HG03064 (cell line): Measurements from ENCODE around the gene LTO1.
"Not testable (repeated sequence)": the region's sequence is repeated elsewhere in the genome, so short reads cannot be mapped to it uniquely, and the experiment has no call there.

Experiments
- ATAC-seq: cut with Tn5 transposase; IDR thresholded peaks from one replicate; pipeline ENCODE4 v1.9.1; 2021; ENCODE audit warnings: low read depth; ENCODE audit not compliant: unreplicated experiment

LTO1 gene

DNA sequence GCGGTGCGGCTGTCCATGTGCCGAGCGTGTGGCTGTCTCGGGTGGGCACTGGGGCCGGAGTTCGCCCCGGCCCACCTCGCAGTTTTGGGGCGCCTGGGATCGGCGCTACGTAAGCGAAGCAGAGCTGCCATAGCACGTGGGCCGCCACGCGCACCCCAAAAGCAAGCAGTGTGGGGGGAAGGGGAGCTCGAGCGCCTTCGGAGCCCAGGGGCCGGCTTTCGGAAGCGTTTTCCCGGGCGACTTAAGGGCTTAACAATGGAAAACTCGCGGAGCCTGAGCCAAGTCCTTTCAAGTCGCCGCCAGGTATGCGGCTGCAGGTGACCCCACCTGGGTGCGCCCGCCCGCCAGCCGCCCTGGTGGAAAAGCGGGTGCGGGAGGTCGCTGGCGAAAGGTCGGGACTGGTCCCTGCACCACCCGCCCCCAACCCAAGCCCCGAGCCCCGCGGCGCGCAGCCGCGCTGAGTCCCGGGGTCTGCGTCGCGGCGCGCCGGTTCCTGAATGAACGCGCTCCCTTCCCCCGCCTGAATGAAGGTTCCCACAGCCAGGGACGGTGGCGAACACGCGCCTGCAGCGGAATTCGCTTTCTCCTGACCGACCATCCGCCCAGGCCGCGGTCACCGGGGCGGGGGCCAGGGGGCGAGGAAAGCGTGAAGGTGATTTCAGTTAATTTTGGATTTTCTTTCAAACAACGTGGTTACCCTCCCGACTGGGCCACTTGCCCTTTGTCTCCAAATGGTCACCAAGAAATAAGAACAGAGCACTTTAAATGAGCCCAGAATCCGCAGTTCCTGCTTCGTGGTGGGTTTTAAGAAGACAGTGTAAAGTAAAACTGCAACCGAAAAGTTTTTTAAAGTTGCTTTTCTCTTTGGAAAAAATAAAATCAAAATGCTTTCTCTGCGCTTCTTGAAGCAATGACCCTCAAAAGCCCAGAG, 36.9 kb downstream of the LTO1 start:
- ATAC-seq, result no peak

DNA sequence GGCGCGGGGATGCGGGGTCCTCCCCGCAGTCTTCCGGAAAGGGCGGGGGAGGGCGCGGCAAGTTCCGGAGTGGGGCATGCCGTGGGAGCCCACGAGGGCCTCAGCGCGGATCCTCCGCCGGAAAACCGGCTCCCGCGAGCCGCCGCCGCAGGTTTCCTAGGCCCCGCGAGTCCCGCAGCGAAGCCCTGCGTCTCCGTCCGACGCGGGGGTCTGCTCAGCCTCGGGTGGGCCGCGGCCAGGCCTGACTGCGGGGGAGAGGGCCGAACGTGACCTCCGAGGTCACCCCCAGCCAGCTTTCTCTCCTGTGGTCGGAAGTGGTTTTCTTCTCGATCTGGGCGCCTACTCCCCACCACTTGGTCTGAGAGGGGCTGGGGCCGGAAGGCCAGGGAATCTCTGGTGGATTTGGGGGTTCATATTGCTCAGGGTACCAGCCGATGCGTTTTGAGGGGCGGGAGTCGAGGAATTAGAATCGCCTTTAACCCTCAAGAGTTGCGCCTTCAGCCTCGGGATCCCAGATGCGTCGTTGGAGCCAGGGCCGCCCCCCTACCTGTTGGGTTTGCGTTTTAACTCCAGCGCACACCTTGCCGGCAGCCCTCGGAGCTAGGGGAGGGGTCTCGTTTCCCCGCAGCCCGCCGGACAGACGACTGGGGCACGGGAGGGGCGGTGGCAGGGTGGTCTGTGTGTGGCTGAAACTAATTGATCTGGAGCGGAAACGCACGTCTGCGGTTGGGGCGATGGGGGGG, 37.8 kb downstream of the LTO1 start:
- no peak for ATAC-seq

DNA sequence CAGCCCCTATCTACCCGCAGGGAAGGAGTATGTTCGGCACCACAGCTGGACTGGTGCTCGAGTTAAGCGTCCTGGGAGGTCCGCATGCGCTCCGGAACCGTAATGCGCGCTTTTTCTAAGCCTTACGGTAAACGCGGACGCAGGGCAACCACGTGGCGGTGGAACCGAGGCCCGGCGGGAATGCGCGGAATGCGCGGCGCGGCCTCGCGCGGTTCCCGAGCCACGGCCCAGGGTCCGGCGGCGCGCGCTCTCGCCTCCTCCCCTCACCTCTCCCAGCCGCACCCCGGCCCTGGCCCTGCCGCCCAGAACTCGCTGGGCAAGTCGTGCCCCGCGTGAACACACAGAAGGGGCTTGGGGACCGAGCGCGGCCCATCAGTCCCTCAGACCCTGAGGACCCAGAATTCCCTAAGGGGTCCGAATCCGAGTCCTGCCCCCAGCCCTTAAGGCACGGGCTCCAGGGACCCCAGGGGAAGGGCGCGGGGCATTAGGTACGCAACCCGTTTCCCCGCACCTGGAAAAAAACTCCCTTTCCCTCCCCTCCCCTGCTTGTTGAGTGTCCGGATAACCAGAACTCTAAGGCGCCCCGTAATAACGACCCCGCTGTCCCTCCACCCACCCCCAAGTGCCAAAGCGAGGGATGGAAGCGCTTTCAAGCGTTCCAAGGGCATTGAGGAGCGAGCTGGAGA, 38.5 kb downstream of the LTO1 start:
- ATAC-seq, result no peak

DNA sequence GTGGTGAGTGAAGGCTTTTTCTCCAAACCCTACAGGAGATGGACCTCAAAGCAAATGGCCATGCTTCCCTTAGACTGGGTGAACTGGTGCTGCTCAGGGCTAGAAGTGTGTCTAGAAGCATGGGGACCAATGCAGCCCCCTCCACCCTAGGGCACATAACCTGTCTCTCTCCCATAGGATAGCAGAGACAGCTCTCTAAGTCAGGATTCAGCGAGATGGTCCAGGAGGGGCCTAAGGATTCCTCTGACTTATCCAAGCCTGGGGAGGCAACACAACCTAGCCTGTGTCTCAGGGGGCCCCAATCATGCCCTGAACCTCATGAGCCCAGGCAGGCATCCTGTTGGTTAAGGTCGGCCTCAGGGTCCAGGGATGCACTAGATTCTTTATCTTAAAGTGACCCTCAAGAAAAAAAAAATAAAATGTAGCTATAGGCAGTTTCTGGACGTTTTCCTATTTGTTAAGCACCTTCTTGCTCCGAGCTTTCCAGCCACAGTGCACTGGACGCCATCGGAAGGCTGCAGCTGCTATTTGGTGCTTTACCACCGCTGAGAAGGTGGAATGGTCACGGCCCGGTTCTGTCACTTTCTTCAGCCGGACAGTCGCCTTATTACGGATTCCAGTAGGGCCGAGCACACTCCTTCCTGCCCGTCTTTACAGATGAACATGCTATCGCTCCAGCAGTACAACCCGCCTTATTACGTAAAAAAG, 39.2 kb downstream of the LTO1 start:
- ATAC-seq, result no peak

DNA sequence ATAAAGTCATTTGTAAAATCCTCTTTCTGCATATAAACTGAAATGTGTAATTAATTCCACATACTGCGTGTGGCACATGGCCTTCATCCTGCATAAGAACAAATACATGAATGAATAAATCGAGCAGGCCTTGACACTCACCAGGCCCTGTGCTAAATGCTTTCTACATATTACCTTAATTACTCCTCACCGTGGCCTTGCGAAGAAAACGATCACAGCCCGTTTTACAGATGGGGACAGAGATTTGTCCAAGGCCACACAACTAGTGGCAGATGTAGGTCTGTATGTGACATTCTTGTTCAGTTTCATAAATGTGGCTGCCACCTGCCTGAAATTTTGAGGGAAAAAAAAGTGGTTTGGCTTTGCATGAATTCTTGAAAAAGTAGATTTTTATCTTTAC, 40.0 kb downstream of the LTO1 start:
- ATAC-seq, result no peak

DNA sequence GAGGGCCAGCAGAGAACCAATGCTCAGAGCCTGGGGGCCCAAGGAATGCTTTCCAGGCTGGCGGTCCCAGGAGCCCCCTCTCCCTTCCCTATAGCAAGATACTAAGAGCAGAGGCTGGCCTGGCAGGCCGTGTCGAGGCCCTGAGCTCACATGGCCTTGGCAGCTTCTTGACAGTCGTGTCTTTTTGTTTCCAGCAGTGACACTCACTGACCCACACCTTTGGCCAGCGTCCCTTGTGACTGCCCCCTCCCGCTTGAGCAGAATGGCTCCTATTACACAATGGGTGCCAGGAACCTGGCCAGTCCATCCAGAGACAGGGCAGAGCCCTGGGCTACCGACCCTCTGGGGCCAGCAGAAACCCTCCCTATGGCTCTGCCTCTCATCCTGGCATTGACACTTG, 40.6 kb downstream of the LTO1 start:
- no peak for ATAC-seq

DNA sequence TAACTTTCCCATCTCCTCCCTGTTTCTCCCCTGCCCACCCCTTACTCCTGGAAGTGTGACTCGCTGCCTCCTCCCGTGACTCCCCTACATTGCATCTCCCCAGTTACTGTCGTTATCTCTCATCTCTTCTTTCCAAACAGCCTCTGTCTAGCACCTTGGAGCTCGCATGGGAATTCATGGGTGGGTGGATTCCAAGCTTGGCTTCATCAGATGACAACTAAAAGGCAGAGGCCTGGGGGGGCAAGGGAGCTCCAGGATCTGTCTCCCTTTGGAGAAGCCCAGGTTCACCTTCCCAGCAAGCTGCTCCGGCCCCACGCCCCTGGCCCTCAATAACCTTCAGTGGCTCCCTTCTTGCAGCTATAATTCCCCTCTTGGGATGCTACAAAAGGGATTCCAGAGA, 41.1 kb downstream of the LTO1 start:
- ATAC-seq, result no peak

DNA sequence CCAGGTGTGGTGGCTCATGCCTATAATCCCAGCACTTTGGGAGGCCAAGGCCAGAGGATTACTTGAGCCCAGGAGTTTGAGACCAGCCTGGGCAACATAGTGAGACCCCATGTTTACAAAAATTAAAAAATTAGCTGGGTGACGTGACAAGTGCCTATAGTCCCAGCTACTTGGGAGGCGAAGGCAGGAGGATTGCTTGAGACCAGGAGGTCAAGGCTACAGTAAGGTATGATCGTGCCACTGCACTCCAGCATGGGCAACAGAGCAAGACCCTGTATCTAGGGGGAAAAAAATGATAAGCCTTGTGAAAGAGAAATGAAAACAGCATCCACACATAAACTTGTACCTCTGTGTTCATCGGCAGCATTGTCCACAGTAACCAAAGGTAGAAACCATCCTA, 42.3 kb downstream of the LTO1 start:
- no peak for ATAC-seq

DNA sequence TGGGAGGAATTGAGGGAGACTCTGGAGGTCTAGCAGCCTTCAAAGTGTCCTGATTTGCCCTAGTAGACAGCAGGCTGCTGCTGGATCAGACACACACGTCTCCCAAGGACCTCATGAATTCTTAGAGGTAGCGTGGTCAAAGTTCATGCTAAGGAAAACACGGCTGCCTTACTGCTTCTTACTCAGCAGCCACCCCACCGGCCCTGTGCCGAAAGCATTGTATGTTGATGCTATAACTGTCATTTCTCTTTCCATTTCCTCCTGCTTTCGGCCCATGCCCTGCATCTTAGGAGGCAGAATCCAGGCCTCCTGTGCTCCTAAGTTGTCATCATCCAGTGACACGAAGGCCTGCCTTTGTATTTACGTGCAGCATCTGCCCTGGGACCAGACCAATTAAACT, 44.7 kb downstream of the LTO1 start:
- ATAC-seq, result no peak

DNA sequence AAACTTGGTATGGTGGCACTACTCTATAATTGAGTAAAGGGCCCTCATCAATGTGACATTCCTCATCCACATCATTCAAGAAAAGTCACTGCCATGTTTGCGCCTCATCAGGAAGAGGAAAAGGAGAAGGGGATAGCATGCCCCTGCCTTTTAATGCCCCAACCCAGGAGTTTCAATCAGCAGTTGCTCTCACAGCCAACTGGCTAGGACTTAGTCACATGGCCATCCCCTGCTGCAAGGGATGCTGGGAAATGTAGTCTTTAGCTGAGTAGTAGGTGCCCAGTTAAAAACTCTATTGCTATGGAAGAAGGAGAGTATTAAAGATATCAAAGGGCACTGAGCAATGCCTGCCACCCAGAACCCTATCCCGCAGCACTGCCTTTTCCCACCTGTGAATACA, 45.1 kb downstream of the LTO1 start:
- no peak for ATAC-seq

DNA sequence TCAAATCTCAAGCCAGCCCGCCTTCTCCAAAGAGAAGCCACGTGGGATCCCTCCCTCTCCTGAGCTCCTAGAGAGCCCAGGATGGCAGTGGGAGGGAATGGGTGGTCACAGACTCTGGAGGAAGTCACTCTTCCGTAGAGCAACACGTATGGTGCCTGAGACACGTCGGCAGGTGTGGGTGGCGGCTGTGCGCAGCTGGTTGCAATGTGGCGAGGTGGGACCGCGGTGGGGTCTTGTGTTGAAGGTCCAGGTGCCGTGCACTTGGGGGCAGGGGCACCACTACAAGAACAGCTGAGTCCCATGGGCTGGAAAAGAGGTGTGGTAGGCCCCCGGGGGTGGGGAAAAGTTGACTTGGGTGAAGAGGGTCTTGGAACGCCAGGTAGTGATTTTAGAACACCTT, 47.6 kb downstream of the LTO1 start:
- ATAC-seq, result no peak

DNA sequence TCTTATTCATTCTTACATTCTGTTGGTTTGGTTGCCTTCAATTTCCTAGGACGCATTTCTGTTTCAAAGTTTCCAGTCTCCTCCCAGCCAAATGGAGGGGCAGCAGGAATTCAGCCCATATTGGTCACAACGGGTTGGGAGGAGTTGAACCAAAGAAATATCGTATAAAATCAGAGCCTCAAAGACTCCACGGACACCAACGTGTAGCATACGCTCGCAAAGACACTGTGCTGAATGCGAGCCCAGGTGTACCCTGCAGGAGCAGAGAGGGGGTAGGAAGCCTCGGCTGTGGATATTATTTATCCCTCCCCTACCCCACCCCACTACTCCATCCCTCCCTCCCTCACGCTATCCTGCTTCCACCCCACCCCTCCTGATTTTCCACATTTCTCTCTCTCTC, 49.7 kb downstream of the LTO1 start:
- no peak for ATAC-seq

DNA sequence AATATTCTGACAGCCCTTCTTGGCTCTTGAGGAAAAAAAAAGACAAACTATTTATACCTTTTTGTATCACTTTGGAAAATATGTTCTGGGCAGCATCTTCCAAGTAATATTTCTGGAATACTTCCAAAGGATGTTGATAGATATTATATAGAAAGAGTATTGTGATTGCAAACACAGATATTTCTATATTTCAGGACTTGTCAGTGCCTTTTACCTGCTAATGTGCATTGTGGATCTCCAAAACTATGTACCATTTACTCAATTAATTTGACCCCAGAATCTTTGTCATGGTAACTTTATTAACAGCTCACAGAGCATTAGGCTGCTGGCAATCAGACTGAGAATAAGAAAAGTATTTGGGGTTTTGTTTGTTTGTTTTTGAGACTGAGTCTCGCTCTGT, 50.9 kb downstream of the LTO1 start:
- no peak for ATAC-seq

DNA sequence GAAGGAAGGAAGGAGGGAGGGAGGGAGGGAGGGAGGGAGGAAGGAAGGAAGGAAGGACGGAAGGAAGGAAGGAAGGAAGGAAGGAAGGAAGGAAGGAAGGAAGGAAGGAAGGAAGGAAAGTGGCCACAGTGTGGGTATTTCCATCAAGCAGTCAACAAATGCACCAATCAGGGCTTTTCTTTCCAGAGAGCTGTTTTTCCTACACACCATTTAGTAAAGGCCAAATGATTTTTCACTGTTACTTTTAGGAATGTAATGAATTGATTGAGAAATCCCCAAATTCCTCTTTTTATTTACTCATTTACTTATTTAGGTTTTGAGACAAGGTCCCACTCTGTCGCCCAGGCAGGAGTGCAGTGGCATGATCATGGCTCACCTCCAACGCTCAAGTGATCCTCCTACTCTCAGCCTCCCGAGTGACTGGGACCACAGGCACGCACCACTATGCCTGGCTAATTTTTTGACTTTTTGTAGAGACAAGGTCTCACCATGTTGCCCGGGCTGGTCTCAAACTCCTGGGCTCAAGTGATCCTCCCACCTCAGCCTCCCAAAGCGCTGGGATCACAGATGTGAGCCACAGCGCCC, 53.0 kb downstream of the LTO1 start:
- ATAC-seq, result not testable (repeated sequence)

DNA sequence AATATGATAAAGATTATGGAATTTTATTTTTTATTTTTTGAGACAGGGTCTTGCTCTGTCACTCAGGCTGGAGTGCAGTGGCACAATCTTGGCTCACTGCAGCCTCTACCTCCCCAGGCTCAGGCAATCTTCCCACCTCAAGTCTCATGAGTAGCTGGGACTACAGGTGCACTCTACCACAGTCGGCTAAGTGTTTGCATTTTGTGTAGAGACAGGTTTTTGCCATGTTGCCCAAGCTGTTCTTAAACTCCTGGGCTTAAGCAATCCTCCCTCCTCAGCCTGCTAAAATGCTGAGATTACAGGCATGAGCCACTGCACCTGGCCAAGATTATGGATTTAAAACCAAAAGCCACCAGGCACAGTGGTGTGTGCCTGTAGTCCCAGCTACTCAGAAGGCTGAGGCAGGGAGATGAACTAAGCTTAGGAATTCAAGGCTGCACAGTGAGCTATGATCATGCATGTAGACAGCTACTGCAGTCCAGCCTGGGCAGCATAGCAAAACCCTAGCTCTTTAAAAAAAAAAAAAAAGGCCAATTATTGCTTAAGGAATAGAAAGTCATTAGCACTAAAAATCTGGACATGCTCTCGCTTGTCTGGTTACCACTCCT, 54.4 kb downstream of the LTO1 start:
- ATAC-seq, result no peak

DNA sequence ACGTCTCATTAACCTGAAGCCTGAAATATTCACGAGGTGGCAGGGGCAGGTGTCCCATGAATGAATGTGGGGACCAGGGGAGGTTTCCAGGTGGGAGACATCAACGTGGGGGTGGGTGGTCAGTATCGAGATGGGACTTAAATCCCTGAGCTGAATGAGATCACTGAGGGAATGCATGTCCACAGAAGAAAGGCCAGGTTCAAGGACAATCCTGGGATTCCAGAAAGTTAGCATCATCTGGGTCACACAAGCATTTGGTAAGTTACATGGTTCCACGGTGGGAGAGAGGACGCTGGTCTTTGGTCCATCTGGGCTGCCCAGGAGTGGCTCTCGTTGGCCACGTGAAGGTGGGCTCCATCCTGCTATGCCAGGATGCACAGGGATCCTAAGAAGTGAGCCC, 56.9 kb downstream of the LTO1 start:
- ATAC-seq, result no peak

DNA sequence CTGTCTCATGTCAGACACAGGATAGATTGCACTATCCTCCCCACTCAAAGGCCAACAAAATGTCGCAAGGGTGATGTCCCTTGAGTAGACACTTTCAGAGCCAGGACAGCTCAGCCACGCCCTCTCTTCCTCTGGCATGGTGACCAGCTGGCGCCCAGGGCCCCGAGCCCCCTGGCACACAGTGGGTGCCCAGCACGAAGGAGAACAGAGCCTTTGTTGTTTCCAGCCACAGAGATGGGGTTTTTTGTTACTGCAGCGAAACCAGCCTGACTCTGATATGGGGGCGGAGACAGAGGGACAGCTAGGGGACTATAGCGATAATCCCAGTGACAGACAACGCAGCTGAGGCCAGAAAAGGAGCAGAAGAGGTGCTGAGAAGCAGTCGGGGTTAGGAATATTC, 57.5 kb downstream of the LTO1 start:
- ATAC-seq, result no peak

DNA sequence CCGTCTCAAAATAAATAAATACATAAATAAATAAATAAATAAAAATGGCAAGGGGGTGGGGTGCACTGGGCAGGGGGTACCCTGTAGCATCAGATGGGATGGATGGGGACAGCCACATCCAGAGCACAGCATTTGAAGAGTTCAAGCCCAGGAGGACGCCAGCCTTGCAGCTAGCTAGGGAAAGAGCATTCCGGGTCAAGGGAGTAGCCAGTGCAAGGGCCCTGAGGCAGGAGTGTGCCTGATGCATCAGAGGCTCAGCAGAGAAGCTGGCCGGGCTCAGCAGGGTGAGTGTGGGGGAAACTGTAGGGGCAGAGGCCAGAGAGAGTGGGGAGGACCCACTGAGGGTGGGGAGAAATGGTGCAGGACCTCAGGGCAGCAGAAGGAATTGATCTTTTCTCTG, 57.9 kb downstream of the LTO1 start:
- no peak for ATAC-seq
